ENCODE measurements around the gene TMEM38B. TPM values are rescaled to one million over a fixed set of nuclear protein-coding genes. Genes with fewer than 3 reads are reported as not detected.
"Not testable (repeated sequence)": the region's sequence is repeated elsewhere in the genome, so short reads cannot be mapped to it uniquely, and the experiment has no call there.

Gene TMEM38B
- total RNA-seq, 1 experiment from 2014 or later: 14.5 TPM

DNA sequence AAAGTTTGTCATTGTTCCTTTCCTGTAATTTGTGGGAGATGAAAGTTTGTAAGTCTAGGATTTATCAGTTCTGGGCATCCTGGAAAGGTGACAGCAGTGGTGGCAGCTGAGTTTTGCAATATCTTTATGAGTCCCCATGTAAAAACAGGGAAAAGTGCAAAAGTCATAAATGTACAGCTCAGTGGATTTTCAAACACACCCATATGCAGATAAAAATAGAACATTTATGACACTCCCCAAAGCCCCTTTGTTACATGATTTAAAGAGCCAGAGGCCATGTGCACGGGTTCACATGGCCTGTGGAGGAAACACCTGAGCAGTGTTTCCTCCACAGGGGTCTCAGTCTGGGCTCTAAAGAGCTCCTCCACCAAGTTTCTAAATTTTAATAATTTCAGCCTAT is 6.3 kb downstream of the TMEM38B start:
- Mint-ChIP-seq H3K27ac (ENCODE audit: unreplicated experiment) (no peak overlapping the region), H3K4me3 (ENCODE audit: low read depth, unreplicated experiment) (no peak overlapping the region), H3K9me3 (ENCODE audit: low read depth, unreplicated experiment) (no peaks in the 10 kb centered on the region), H3K27me3 (ENCODE audit: unreplicated experiment) (no peaks in the 10 kb centered on the region), H3K4me1 (ENCODE audit: low read depth, unreplicated experiment) (no peaks in the 10 kb centered on the region), H3K36me3 (ENCODE audit: insufficient read depth, unreplicated experiment) (no peaks in the 10 kb centered on the region)
- TF ChIP-seq, protein P1, sequence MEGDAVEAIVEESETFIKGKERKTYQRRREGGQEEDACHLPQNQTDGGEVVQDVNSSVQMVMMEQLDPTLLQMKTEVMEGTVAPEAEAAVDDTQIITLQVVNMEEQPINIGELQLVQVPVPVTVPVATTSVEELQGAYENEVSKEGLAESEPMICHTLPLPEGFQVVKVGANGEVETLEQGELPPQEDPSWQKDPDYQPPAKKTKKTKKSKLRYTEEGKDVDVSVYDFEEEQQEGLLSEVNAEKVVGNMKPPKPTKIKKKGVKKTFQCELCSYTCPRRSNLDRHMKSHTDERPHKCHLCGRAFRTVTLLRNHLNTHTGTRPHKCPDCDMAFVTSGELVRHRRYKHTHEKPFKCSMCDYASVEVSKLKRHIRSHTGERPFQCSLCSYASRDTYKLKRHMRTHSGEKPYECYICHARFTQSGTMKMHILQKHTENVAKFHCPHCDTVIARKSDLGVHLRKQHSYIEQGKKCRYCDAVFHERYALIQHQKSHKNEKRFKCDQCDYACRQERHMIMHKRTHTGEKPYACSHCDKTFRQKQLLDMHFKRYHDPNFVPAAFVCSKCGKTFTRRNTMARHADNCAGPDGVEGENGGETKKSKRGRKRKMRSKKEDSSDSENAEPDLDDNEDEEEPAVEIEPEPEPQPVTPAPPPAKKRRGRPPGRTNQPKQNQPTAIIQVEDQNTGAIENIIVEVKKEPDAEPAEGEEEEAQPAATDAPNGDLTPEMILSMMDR (IDR thresholded peaks at IDR 0.05; ENCODE audit: unreplicated experiment): no peak
- intact Hi-C loops (cut with micrococcal nuclease; ENCODE audit: unreplicated experiment): no loop called here
- DNase-seq: no peak
- CTCF ChIA-PET: no interaction called here
- no TSS peak for BruUV-seq (replicated peaks)

DNA sequence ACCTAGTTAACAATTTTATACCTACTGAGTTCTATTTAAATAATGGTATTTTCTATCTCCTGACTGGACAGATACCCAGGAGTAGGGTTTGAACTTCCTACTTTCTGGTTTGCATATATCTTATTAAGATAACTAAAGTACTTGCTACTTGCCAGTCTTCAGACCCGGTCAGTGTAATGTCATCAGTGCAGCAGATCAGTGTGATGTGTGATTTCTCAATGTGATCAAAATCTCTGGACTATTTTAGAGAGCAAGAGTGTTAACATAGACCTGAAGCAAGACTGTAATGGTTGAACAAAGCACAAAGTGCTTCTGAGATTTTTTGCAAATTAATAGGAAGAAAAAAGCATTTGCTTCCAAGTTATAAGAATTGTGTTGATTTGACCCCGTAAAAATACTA is 6.8 kb downstream of the TMEM38B start:
- CTCF ChIA-PET: no interaction called here
- TF ChIP-seq, protein P1 (IDR thresholded peaks at IDR 0.05; ENCODE audit: unreplicated experiment): no peak
- Mint-ChIP-seq H3K4me3 (ENCODE audit: low read depth, unreplicated experiment) (no peak overlapping the region), H3K4me1 (ENCODE audit: low read depth, unreplicated experiment) (no peaks in the 10 kb centered on the region), H3K9me3 (ENCODE audit: low read depth, unreplicated experiment) (no peaks in the 10 kb centered on the region), H3K36me3 (ENCODE audit: insufficient read depth, unreplicated experiment) (no peaks in the 10 kb centered on the region), H3K27me3 (ENCODE audit: unreplicated experiment) (no peaks in the 10 kb centered on the region), H3K27ac (ENCODE audit: unreplicated experiment) (no peak overlapping the region)
- no TSS peak for BruUV-seq (replicated peaks)
- intact Hi-C loops (cut with micrococcal nuclease; ENCODE audit: unreplicated experiment): no loop called here
- no peak for DNase-seq

DNA sequence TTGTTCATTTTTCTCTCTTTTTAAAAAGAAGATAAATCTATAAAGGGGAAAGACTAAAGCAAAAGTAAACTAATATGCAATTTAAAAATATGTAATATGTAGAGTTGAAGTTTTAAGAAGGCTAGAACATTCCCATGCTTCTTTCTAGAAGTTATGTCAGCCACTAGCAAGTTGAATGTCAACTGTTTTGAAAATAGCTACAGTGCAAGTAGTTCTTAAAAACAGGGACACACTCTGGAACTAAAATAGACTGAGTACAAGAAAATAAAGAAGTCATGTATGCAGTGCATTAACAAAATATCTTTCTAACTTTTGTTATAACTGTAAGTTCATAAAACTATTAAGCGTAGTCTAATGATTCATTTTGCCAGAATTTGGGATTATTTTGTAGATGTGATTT is 7.9 kb downstream of the TMEM38B start:
- DNase-seq: no peak
- H3K27ac Mint-ChIP-seq (ENCODE audit: unreplicated experiment): no peak overlapping the region
- TF ChIP-seq, protein P1 (IDR thresholded peaks at IDR 0.05; ENCODE audit: unreplicated experiment): no peak
- no peaks in the 10 kb centered on the region for H3K27me3 Mint-ChIP-seq (ENCODE audit: unreplicated experiment)
- intact Hi-C loops (cut with micrococcal nuclease; ENCODE audit: unreplicated experiment): no loop called here
- H3K36me3 Mint-ChIP-seq (ENCODE audit: insufficient read depth, unreplicated experiment): no peaks in the 10 kb centered on the region
- CTCF ChIA-PET: no interaction called here
- no peak overlapping the region for H3K4me3 Mint-ChIP-seq (ENCODE audit: low read depth, unreplicated experiment)
- H3K9me3 Mint-ChIP-seq (ENCODE audit: low read depth, unreplicated experiment): no peaks in the 10 kb centered on the region
- BruUV-seq (replicated peaks): no TSS peak
- H3K4me1 Mint-ChIP-seq (ENCODE audit: low read depth, unreplicated experiment): no peaks in the 10 kb centered on the region

DNA sequence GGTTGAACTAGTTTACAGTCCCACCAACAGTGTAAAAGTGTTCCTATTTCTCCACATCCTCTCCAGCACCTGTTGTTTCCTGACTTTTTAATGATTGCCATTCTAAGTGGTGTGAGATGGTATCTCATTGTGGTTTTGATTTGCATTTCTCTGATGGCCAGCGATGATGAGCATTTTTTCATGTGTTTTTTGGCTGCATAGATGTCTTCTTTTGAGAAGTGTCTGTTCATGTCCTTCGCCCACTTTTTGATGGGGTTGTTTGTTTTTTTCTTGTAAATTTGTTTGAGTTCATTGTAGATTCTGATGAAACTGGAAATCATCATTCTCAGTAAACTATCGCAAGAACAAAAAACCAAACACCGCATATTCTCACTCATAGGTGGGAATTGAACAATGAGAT is 9.3 kb downstream of the TMEM38B start:
- BruUV-seq (replicated peaks); H3K4me1 Mint-ChIP-seq (ENCODE audit: low read depth, unreplicated experiment); intact Hi-C loops (cut with micrococcal nuclease; ENCODE audit: unreplicated experiment); H3K27ac Mint-ChIP-seq (ENCODE audit: unreplicated experiment); H3K9me3 Mint-ChIP-seq (ENCODE audit: low read depth, unreplicated experiment); H3K4me3 Mint-ChIP-seq (ENCODE audit: low read depth, unreplicated experiment); H3K27me3 Mint-ChIP-seq (ENCODE audit: unreplicated experiment); H3K36me3 Mint-ChIP-seq (ENCODE audit: insufficient read depth, unreplicated experiment); CTCF ChIA-PET; DNase-seq: not testable (repeated sequence)

DNA sequence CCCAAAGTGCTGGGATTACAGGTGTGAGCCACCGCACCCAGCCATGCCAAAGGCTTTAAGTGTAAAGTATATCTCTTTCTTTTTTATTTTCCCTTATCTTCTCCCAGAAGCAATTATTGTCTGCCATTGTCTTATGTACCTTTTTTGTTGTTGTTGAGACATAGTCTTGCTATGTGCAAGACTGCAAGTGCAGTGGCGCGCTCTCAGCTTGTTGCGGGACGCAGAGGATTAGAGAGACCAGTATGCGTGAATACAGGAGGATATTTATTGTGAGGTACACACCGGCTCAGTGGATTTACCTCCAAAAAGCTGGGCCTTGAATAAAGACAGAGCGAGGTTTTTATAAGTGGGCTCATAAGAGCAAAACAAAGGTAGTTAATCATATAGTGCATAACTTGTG is 11.8 kb downstream of the TMEM38B start:
- Mint-ChIP-seq H3K4me1 (ENCODE audit: low read depth, unreplicated experiment) (no peaks in the 10 kb centered on the region), H3K36me3 (ENCODE audit: insufficient read depth, unreplicated experiment) (no peaks in the 10 kb centered on the region), H3K27ac (ENCODE audit: unreplicated experiment) (no peak overlapping the region), H3K9me3 (ENCODE audit: low read depth, unreplicated experiment) (no peaks in the 10 kb centered on the region), H3K4me3 (ENCODE audit: low read depth, unreplicated experiment) (no peak overlapping the region), H3K27me3 (ENCODE audit: unreplicated experiment) (no peaks in the 10 kb centered on the region)
- DNase-seq: no peak
- intact Hi-C loops (cut with micrococcal nuclease; ENCODE audit: unreplicated experiment): no loop called here
- no TSS peak for BruUV-seq (replicated peaks)
- TF ChIP-seq, protein P1 (IDR thresholded peaks at IDR 0.05; ENCODE audit: unreplicated experiment): no peak
- CTCF ChIA-PET: no interaction called here
